Activated CD8-positive, alpha-beta memory T cell treated with anti-CD3 and anti-CD28 coated beads for 48 hours (primary cell): ENCODE measurements around the gene CA4.

Experiments used
- DNase-seq, 3 experiments: peaks; one replicate each; pipeline ENCODE4 v3.0.0-alpha.2; 2020; ENCODE audit warnings: low read depth in 2 of 3, low spot score in 2 of 3

Gene CA4

DNA sequence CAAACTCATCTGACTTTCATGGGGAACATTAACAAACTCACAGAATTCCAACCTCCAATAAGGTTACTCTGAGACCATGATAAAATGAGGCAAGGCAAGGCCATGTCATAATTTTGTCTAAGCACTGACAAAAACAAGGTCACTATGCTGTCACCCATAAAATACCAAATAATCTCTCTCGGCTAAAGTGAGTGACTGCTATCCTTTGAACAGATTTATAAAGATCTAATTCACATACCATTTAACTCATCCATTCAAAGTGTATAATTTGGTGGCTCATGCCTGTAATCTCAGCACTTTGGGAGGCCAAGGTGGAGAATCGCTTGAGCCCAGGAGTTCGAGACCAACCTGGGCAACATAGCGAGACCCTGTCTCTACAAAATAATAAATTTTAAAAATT, 20.6 kb upstream of the CA4 start:
- DNase-seq = no peak

DNA sequence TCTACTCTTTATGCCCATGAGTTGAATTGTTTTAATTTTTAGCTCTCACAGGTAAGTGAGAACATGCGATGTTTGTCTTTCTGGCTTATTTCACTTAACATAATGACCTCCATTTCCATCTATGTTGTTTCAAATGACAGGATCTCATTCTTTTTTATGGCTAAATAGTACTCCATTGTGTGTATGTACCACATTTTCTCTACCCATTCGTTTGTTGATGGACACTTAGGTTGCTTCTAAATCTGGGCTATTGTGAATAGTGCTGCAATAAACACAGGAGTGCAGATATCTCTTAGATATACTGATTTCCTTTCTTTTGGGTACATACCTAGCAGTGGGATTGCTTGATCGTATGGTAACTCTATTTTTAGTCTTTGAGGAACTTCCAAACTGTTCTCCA, 19.3 kb upstream of the CA4 start:
- no peak for DNase-seq

DNA sequence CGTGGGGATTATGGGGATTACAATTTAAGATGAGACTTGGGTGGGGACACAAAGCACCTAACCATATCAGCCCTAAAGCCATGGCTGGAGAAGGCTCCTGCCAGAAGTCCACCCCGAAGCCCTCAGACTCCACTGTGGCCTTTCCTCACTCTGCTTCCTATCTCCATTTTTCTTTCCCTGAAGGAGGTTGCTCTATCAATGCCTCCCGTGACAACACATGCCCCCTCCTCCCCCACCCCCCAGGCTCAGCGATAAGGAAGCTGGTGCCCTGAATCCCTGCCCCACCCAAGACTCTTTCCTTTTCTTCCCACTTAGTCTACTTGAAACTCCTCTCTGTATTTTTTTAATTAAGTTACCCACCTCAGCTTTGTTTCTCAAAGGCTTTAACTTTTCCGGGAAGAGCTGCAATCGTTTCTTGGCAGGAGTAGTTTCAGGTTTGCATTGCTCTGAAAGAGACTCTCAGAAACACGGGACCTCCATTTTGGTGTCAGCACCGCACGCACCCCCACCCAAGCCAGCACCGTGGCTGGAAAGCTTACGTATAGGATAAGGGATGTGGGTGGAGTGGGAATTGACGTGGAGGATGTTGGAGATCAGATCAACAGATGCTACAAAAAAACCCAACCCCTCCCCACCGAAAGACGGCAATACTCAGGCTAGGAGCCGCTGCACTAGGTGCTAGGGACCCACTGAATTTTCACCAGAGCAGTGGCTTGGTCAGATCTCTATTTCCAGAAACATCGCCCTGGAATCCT, 15.2 kb upstream of the CA4 start:
- DNase-seq = no peak

DNA sequence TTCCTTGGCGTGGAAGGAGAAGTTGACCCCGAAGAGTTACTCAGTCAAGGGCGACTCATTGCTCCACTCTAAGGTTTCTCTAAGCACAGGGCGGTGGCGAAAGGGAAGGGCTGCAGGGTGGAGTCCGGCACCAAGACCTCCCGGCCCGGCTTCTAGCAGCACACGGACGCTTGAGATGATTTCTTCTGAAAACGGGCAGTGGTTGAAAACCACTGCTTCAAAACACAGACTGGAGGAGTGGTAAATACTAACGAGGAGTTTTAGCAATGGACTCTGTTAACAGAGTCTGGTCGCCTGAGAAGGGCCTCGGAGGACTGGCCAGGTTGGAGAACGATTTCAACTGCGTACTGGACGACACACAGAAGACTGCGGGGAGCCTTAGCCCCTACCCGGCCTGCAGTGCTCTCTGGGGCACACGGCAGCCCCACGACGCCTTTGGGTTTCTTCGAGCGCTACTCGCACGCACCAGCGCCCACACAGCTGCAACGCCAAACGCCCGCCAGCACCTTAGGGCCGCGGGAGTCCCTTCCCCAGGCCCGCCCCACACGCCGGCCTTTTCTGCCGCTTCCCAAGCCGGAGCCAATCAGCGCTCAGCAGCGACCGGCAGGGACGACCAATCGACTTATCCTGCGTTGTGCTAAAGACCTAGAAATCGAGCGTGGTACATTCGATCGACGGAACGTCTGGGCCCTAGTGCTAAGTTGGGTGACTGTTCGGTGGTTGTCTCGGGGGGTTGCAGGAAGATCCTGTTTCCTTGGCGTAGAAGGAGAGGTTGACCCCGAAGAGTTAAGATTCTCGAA, 14.4 kb upstream of the CA4 start:
- DNase-seq = peak; percentile 45 to 65 (median 57)

DNA sequence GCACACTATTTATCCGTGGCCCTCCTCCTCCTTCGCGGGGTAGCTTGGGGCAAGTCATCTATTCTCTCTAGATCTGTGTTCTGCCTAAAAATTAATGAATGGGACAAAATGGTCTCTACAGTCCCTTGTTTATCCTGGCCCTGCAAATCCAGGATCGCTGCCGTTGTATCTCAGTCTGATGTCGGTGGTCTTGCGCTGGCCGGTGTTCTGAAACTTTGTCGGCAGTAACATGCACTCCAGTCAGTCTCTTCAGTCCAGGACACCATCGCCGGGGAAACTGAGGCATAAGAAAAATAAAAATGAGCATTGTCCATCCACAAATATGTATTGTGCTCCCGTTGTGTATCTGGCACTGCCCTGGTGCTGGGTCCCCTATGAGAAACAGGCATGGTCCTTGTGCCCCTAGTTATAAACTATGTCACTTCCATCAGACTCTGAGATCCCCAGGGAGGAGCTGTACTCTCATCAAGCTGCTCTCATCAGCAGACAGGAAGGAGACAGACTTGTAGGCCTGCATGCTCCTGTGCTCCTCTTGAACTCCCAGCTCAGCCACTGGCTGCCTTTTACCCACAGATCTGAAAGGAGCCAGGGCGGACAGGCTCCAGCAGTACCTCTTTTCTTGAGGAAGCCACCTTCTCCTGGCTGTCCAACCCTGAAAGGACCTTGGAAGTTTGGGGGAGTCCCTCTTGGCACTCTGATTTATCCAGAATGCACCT, 13.7 kb upstream of the CA4 start:
- no peak for DNase-seq

DNA sequence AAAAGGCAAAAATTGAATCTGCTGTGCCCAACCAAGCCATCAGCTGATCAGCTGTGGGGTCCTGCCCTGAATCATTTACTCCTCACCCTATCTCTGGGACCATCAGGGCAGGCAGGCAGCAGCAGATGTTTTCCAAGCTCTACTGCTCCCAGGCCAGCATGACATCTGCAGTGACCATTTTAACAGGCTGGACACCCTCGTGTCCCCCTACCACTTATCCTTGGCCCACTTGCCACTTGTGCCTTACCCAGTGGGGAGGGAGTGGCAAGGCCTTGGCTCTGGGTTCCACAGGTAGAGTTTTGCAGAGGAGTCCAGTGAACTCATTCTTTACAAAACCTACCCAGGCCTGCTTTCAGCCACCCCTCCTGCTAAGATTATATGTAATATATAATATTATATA, 12.0 kb upstream of the CA4 start:
- DNase-seq = no peak

DNA sequence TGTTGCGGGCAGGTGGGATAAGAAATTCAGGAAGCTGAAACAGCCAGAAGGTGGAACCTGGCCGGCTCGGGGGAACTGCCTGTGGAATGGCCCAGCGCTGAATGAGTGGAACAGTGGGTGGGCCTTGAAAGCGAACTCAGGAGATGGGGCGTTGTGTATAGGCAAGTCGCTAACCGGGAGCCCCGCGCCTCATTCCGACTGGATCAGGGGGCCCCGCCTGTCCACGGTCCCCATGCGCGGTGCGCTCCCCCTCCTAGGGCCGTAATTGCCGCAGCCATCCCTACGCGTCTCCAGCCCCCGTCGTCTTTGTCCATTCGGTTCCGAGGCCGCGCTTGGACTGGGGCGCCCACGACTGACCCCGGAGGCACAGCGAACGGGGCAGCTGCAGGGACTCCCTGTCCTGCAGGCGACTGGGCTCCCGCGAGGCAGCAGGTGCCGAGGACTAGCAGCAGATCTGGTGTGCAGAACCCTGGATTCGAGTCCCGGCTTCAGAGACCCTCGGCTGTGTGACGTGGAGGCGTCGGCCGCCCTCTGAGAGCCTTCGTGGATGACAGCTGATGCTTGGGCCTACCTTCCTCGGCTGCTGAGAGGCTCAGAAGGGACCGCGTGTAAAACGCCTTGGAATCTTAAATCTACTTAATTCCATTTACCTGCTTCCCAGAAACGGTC, 10.9 kb upstream of the CA4 start:
- DNase-seq = no peak

DNA sequence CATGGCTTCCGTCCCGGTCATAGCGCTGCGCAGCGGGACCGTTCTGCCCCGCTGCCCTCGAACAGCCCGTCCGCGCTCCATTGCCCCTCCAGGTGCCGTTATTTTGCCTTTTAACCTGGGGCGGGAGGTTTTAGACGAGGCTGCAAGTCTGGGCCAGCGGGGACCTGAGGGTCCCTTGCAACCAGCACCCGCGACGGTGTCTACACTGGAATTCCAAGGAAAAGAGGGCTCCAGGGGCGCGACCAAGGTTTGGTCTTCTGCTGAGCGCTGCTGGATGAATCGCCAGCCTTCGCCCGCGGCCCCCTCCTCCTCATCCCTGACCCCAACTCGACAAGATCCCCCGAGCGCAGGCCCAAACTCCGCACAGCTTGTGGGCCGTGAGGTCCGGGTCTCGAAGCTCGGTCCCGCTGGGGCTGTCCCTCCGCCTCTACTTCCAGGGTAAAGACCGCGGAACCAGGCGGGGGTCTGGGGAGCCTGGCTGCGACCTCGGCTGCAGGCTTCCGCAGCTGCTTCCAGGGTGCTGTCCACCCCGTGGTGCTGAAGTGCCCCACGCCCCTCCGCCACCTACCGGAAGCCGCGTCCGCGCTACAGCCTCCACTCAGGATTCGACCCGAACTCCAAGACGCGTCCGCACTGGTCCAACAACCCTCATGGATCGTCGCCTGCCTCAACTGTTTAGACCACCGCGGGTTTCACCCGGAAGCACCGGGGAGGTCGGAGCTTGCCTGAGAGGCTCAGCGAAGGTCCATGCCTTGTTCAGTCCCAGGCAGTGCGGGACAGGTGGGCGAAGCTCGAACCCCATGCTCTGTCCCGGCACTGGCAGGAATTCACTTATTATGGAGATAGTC, 10.1 kb upstream of the CA4 start:
- peak in 2 of 3 experiments; percentile 25 to 44 for DNase-seq

DNA sequence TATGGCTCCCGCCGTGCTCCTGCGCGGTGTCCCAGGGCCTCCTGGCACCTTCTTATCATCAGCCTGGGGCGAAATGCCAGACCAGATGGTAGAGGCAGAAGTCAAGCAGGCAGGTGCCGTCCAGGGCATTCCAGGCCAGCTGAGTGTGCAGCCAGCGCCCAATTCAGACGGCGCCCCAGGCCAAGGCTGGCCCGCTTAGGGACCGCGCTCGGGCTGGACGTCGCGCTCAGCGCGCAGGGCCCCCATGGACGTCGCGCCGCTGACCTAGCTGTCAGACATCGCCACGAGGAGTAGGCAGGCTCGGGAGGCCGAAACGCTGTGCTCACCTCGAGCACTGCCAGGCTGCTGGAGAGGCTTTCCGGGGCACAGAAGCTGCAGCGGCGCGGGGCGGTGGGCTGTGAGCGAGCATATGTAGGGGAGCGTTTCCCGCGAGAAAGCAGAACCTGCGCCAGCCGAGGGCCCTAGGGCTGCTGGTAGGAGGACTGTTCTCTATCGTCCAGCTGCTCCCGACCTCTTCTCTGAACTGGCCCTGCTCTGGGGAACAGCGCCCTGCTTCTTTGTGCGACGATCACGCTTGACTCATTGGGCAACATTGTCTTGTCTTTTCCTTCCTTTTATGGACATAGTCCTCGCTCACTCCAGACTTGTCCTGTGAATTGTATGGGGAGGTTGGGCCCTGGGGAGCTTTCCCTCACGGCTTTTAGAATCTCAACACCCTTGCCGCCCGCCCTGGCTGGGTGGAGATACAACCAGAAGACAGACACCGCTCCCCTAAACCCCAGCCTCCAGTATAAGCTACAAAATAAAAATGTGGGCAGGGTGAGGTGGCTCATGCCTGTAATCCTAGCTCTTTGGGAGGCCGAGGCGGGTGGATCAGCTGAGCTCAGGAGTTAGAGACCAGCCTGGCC, 8.4 kb upstream of the CA4 start:
- no peak for DNase-seq

DNA sequence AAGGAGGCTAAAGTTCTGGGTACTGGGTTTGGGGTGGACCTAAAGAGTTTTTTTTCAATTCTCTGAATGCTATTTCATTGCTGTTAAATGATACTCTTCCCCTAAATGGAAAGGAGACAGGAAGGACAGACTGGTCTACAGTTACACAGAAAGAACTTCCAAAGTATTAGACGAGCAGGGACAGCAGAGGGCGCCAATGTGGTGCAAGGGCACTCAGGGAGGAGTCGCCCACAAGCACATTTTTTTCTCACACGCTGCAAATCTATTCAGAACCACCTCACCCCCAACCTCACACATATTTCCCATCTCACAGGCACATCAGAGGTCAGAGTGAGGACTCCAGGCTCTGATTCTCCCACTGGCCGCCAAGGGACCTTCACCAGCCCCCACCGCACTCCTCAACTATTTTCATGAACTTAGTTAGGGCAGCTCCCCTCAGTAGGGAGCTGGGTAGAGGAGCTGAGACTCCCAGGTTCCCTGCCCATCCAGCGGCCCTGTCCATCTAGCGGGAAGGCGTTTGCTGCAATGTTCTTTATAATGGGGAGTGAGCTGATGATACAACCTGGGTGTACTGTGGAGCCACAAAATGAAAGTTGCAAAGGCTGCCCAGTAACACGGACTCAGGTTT, 6.8 kb upstream of the CA4 start:
- peak; percentile 42 to 57 (median 46) for DNase-seq

DNA sequence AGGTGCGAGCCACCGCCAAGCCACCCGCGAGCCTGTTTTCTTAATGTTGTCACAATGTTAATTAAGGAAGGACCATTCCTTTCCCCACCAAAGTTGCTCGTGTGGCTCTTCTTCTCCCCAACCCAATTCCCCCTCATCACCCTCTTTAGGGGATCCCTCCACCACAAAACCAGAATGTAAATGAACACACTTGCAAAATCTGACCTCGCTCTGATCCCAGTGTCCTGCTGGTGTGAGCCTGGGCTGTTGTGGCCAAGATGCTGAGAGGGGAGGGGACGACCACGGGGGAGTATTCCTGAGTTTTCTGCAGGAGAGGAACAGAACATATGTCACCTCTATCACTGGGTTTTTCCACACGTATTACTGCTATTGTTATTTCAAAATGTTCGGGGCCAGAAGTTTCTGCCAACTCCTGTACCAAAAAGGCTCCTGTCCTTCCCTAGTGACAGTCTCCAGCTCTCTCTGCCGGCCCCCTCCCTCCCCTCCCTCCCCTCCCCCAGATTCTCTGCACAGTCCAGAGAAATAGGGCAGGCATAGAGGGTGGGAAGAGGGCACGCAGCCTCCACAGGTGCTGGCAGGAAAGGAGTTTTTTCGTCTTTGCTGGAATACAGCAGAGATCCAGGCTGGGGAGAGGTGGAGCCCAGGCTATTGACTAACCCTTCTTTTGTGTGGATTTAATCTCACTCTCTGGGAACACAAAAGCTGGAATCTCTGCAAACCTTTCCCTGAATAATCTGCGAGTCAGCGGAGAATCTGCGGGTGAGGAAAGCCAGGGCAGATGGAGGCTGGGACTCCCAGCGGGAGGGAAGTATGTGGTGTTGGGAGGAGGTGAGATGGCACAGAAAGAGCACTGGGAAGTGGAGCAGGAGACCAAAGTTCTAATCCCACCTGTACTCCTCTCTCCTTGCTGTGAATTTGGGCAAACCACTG, 4.5 kb upstream of the CA4 start:
- DNase-seq = no peak

DNA sequence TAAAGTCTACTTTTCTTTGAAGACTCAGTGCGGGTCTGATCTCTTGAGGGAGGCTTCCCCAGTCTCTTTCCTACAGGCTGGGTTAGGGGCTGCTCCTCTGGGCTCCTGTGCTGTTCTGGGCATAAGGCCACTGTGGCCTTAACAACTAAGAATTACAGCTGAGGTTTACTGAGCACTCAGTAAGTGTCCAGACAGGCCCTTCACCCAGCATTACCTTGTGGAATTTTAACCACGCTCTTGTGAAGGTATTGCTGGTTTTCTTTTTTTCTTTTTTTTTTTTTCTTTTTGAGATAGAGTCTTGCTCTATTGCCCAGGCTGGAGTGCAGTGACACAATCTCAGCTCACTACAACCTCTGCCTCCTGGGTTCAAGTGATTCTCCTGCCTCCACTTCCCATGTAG, 3.6 kb upstream of the CA4 start:
- no peak for DNase-seq

DNA sequence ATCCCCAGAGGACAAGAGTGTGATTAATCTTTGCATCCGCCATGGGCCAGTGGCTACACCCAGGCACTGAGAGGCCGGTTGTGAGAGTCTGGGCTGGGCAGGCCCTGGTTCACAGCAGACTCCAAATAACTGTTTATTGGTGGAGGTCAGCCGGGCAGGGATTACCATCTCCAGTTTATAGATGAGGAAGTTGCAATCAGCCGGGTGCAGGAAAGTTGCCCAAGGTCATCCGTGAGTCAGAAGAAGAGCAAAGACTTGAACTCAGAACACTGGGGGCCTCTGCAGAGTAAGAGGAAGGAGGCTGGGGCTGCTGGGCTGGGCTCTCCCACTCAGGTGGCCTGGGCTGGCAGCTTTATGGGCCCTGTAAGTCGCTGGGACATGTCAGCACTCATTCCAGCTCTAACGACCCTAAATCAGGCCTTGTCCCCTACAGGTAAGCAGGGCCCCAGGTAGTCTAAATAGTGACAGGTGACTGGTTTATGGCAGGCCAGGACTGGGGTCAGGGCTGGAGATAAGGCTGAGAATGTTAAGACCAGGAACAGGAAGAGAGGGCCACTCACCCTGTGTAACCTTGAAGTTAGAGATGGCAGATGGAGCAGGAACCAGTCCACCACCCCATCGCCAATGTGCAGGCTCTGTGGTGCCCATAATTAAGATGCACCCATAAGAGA, 2.1 kb upstream of the CA4 start:
- DNase-seq = no peak

DNA sequence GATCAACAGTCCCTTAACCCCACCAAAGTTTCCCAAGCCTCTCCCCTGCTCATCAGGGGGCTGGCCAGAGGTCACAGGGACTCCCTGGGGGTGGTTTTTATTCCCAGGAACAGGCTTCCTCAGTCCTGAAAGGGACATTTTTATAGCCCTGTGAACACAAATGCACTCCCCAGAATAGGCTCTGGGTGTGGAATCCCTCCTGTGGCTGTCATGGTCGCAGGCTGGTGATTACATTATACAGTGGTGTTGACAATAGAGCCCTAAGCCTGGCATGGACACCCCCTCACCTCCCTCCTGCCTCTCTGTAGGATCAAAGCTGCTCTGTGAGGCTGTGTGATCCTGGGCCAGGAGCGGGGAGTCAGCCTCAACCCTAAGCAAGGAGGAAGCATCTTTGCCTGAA, 1.4 kb upstream of the CA4 start:
- DNase-seq = no peak

DNA sequence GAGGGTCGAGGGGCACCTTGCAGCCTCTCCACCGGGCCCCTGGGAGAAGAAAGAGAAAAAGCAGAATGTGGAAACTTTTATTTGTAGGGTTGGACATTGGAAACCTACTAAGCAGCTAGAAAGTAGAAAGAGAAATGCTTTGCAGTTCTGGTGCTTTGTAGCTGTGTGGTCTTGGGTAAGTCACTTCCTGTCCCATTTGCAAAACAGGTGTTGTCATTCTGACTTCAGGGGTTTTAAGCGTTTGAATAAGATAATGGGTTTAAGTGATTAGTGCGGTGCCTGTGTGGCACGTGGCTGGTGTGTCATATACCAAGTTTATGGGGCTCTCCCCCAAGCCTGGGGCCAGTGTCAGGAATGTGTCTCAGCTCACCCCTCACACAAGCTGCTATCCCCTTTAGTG, 1.6 kb downstream of the CA4 start:
- no peak for DNase-seq

DNA sequence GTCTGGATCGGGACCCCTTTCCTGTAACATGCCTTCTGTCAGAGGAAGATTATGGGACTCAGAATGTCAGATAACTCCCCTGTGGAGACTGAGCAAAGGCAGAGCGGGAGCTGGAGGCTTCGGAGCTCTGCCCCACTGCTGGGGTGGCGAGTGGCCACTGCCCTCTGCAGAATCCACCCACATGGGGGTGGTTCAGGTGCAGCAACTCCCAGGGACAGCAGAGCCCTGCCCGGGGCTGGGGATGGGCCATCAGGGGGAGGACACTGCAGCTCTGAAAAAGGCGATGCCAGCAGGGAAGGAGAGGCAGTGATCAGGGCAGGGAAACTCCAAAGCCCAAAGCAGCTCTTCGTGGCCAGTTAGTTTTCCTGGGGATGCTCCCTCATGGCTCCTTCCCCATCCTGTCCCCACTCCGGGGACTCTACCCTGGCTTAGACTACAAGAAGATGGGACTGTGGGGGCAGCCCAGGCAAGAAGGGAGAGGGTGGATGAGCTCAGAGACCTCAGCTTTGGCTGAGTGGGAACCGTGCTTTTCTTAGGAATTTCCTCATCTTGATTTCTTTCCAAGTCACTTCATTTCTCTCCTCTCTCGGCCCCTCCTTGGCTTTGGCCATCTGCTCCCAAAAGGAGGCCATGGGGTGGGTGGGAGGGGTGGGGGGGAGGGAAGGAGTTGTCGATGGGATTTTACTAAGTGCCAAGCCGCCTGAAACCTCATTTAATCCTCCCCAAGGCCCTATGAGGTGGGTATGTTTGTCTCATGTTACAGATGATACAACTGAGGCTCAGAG, 4.0 kb downstream of the CA4 start:
- DNase-seq = no peak
